NOMO-1 treated with DMSO at 0.1 percent for 48 hours (cell line): Measurements from ENCODE around the gene TJP3.

Source experiments
- DNase-seq: peaks from one replicate; lab custom pipeline; 2025; ENCODE audit not compliant: unreplicated experiment; lab: John Stamatoyannopoulos, UW

Gene TJP3

DNA sequence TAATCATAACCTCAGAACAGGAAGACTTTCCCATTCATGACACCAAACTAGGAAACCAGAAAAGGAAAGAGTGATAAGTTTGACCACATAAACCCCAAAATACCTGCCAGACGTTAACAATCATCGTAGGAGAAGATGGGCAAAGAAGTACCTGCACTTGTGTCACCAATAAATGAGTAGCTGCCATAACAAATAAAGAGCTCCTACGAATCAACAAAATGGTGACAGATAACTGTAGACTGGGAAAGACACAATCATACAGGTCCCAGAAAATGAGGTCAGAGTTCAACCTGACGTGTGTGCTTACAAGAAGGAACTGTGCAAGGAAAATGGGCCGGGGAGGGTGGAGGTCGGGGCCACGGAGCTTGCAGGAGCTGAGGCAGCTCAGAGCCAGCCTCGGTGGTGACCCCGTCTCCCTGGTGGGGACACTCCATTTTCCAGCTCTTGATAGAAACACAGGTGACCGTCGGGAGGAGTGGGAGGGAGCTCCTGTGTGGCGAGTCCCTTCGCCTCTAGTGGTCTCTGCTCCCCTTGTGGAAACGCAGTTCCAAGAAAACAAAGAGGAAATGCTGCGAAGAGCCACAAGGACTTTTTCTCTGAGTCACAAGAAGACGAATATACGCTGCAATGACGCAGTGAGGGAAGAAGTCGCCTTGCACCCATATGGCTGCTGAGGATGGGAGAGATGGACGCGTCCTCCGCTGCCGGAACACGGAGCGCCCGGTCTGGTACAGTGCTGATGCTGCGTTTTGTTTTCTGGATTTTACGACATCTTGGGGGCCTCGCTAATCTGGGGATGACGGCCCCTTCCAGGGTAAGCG lies 17.4 kb upstream of the TJP3 start:
- DNase-seq = no peak

GRCh38 chr19:3691372-3691716 lies 16.8 kb upstream of the TJP3 start:
- DNase-seq = no peak

DNA sequence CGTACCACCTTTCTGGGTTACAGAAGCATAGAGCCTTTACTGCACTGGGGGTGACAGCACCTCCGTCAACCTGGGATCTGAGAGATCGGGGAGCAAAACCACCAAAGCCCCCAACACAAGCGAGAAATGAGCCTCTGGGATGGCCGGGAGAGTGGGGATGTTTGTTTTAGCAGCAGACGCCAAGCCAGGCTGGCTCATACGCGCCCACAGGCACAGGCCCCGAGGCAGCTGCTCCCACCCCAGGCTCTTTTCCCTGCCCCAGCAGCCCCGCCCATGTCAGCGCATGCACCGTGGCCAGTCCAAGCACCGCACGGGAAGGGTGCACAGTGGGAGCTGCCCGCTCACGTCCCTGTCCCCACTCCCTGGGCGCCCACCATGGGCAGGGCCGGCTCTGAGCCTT lies 16.5 kb upstream of the TJP3 start:
- no peak for DNase-seq

- no peak for DNase-seq
These were observed 15.8 kb upstream of the TJP3 start for GRCh38 chr19:3692141-3693024.

GRCh38 chr19:3693025-3693925 lies 14.9 kb upstream of the TJP3 start:
- DNase-seq = no peak

DNA sequence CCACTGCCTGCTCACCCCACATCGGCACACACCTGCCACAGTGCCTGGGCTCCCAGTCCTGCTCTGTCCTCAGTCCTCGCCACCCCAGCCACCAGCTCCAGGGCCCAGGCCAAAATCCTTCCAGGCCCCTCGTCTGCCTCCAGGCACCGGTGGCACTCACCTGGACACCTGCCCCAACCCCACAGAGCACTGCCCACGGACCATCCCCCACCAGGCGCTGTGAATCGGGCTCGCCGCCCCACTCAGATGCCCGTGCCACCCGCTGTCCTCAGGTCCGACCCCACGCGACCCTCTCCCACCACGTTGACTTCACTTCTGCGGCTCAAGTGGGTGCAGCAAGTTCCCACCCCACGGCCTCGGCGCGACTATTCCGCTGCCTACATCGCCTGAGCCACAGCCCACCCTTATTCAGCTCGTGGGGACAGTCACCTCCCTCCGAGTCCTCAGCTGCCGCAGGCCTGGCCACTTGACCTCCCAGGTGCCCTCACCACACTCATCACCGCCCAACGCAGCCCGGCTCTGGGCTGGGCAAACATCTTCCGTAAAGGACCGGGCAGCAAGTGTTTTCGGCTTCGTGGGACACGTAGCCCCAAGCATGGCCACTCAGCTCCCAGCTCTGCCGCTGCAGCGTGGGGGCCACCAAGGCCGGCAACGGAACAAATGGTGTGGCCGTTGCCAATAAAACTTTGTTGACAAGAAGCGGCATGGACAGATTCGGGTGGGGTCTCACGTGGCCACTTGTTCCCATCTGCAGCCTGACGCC lies 13.6 kb upstream of the TJP3 start:
- DNase-seq = no peak

- no peak for DNase-seq
These were observed 13.0 kb upstream of the TJP3 start for GRCh38 chr19:3695124-3695733.

GRCh38 chr19:3695986-3696659 lies 12.1 kb upstream of the TJP3 start:
- DNase-seq = no peak

GRCh38 chr19:3696660-3696995 lies 11.6 kb upstream of the TJP3 start:
- DNase-seq = no peak

DNA sequence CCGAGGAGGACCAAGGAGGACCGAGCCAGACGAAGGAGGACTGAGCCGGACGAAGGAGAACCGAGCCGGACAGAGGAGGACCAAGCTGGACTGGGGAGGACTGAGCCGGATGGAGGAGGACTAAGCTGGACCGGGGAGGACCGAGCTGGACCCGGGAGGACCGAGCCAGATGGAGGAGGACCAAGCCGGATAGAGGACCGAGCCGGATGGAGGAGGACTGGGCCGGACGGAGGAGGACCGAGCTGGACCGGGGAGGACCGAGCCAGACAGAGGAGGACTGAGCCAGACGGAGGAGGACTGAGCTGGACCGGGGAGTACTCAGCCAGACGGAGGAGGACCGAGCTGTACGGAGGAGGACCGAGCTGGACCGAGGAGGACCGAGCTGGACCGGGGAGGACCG lies 11.1 kb upstream of the TJP3 start:
- DNase-seq = no peak

DNA sequence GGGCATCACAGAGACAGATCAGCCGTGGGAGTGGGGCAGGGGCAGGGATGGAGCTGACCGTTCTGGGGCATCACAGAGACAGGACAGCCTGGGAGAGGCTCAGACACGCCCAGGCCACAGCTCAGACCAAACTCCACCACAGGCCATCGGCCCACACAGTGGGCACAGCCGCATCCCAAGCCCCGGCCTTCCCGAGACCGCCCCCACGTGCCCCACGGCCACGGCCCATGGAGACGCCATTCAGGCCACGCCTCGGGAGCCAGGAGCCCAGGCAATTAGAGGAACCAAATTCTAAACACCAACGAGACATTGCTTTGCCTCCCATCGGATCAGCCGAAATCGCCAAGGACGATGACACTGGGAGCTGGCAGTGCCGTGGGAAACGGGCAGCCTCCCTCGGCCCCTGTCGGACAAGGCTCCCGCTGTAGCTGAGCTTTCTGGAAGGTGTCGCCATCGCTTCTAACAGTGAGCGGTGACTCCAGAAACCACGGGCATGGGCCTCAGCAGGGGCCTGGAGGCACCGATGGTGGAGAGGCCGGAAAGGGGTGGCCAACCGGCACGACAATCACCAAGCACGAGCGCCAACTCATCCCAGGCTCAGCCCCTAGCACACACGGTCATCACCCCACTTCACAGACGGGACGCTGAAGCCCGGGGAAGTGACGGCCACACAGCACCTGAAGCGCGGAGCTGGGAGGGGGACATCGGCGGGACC lies 10.4 kb upstream of the TJP3 start:
- no peak for DNase-seq

DNA sequence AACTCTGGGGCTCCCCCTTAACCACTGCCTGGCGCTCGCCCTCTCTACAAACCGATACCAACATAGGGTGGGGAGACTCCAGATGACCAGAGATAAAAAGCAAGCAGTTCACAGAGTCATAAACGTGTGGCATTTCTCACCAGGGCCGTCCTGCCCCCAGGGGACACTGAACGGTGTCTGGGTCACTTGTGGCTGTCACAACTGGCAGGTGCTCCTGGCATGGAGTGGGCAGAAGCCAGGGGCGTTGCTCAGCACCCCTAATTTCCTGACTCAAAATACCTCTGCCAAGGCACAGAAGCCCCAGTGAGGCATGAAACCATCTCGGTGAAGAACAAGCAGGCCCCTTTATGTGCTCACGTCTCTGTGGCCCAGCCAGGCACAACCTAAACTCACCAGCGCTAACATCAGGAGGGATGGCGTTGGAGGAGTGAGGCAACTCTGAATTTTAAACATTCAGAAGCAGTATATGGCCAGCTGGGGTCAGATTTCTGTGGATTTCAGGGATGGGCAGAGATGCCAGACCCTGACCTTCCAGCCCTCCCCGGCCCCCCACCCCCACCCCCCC lies 9.7 kb upstream of the TJP3 start:
- DNase-seq = no peak

DNA sequence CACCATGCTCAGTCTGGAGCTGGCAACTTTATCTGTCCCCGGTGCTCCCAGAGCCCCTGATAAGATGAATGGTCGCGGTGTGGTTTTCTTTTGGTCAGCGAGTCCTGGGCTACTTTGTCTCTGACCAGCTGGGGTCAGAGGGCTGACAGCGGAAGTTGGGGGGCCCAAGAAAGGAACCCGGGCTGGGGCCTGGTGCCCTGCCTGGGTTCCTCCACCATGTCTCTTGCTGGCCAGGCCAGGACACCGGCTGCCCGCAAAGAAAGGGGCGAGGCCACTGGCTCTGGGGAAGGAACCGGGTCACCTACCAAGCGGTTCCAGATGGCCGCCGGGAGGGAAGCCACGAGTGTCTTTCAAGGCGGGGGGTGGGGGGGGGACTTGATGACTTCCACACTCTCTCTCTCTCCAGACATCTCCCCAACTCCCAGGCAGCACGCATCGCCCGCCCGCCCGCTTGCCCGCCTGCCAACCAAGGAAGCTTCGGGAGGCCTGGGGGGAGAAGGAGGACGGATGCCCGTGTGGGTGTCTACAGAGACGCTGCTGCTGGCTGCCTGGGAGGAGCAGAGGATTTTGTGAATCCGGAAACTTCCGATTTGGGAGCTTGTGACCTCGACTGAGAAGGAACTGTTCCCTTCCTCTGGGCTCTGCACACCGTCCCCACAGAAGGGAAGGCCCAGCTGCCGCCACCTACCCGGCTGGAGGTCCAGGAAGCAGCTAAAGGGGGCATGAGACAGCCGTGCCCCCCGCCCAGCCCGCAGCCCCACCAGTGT lies 9.0 kb upstream of the TJP3 start:
- DNase-seq = peak; percentile 52

DNA sequence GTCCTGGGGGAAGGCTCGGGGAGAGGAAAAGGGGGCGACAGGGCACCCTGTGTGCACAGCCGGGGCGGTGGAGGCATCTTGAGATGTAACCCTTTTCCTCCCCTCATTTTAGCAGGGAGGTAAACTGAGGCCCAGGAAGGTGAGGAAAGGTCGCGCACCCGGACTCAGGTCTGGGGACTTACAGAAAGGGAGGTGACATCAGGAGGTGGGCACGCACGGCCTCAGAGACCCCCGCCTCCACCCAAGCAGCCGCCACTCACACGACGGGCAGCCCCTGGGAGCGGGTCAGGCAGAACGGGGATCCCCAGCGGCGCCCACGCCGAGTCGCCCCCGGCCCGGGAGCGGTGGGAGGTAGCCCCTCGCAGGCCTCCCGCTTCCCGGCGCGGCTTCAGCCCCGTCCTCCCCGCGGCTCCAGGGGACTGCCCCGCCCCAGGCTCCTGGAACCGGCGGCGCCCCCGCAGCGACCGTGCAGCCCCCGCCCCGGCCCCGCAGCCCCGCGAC lies 8.4 kb upstream of the TJP3 start:
- no peak for DNase-seq

GRCh38 chr19:3700242-3701032 lies 7.7 kb upstream of the TJP3 start, which contains the start of gene PIP5K1C:
Gene PIP5K1C, minus strand, starts transcription at chr19:3700468. Its CDS starts 78 bp downstream, at chr19:3700390.
- peak; percentile 74 for DNase-seq

DNA sequence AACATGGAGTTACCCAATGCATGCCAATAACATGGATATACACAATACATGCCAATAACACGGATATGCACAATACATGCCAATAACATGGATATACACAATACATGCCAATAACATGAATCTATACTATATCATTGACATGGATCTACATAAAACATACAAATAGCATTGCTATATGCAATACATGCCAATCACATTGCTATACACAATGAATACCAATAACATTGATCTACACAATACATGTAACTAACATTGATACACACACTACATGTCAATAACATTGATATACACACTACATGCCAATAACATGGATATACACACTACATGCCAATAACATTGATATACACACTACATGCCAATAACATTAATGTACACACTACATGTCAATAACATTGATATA lies 7.0 kb upstream of the TJP3 start:
- DNase-seq = no peak

DNA sequence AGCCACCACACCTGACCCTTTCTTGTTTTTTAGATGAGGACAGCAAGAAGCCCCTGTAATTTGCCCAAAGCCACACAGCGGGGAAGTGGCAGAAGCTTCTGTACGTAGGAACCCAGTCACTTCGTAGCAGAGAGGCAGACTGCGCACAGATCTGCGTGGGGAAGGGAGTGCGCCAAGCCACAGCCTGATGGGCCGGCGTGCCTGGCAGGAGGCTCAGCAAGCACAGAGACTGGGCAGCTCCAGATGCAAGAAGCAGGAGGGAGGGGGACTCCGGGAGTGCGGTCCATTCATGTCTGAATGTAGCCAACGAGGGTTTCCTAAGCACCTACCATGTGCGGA lies 347 bp upstream of the TJP3 start:
- no peak for DNase-seq
